Panc1 (cell line): Measurements from ENCODE around the gene GABRG3. TPM values are rescaled to one million over a fixed set of nuclear protein-coding genes. Genes with fewer than 3 reads are reported as not detected.

Experiments used
- ATAC-seq: fragments of 200-7000 bp; cut with Tn5 transposase; 2 replicates; pipeline ENCODE4 v1.9.1; 2020; ENCODE audit warnings: mild to moderate bottlenecking, moderate library complexity
- BruUV-seq: library from RNA; stranded (reverse); fragments of 400-500 nt; replicated peaks from 2 replicates; lab custom pipeline; 2021; lab: Mats Ljungman, UMichigan
- CTCF ChIA-PET: fragments of 300-600 bp; sonication (Branson Sonifier 250); formaldehyde crosslinking; loops from one replicate; lab custom pipeline; 2022; ENCODE audit warnings: antibody characterized with exemption; lab: Charles Lee
- POLR2A ChIA-PET: fragments of 300-600 bp; sonication (Branson Sonifier 250); formaldehyde crosslinking; loops from one replicate; lab custom pipeline; 2022; ENCODE audit warnings: antibody characterized with exemption; lab: Charles Lee
- DNase-seq: peaks from one replicate; pipeline ENCODE4 v3.0.0-alpha.2; 2010; ENCODE audit warnings: low read depth, low spot score
- H3K27ac ChIP-seq: 2 replicates; pipeline ENCODE4 v1.5.1; 2011; ENCODE audit warnings: mild to moderate bottlenecking, low read length, inconsistent platforms
- H3K27me3 ChIP-seq: fragments of 200-500 bp; sonication (Bioruptor generic); 2 replicates; pipeline ENCODE4 v1.6.0; 2014; ENCODE audit warnings: low read length, inconsistent platforms; ENCODE audit not compliant: control insufficient read depth, insufficient read depth
- H3K36me3 ChIP-seq: fragments of 200-500 bp; sonication (Bioruptor generic); 2 replicates; pipeline ENCODE4 v1.5.1; 2014; ENCODE audit warnings: inconsistent platforms, mild to moderate bottlenecking, low read length, moderate library complexity; ENCODE audit not compliant: control insufficient read depth, insufficient read depth
- H3K4me1 ChIP-seq: 2 replicates; pipeline ENCODE4 v1.5.1; 2011; ENCODE audit warnings: inconsistent platforms, mild to moderate bottlenecking, low read length, moderate library complexity; ENCODE audit not compliant: control insufficient read depth, insufficient read depth
- H3K4me3 ChIP-seq, 2 experiments: 2 replicates each; pipeline ENCODE4 v1.5.1; 2011 to 2012; ENCODE audit warnings: low read depth in 2 of 2, low read length in 2 of 2, mild to moderate bottlenecking in 2 of 2, inconsistent platforms in 1 of 2, moderate library complexity in 1 of 2
- H3K9me3 ChIP-seq: fragments of 200-500 bp; sonication (Bioruptor generic); 2 replicates; pipeline ENCODE4 v1.5.1; 2014; ENCODE audit warnings: low read depth, mild to moderate bottlenecking, inconsistent platforms, low read length, moderate library complexity; ENCODE audit not compliant: control insufficient read depth, insufficient read depth
- POLR2AphosphoS5 ChIP-seq: IDR thresholded peaks from 2 replicates; pipeline ENCODE4 v1.6.1; 2012; ENCODE audit warnings: mild to moderate bottlenecking, low read depth, low read length, moderate library complexity
- SIN3A ChIP-seq: IDR thresholded peaks from 2 replicates; pipeline ENCODE4 v1.6.1; 2012; ENCODE audit warnings: low read depth, mild to moderate bottlenecking, low read length, moderate library complexity, borderline replicate concordance; ENCODE audit not compliant: insufficient read depth
- TCF7L2 ChIP-seq: IDR thresholded peaks from 2 replicates; pipeline ENCODE4 v1.6.1; 2011; ENCODE audit warnings: mild to moderate bottlenecking, low read depth, low read length, inconsistent platforms
- in situ Hi-C: cut with HindIII; loops from 2 replicates; pipeline ENCODE4 v1.10.0; 2016; ENCODE audit warnings: low sequenced_read_pairs, low pct_unique_long_range_greater_than_20kb
- intact Hi-C: fragments of 100-400 bp; cut with micrococcal nuclease; formaldehyde crosslinking; loops from one replicate; pipeline ENCODE4 v1.10.0; 2022; ENCODE audit not compliant: unreplicated experiment
- total RNA-seq: library from RNA; stranded (reverse); gene quantifications from one replicate; pipeline ENCODE4 v1.2.1, GENCODE V29; 2021; ENCODE audit not compliant: unreplicated experiment
- TF ChIP-seq, protein P1 (sequence below), 2 experiments: IDR thresholded peaks; 2 replicates each; pipeline ENCODE4 v1.6.1; 2011 to 2012; ENCODE audit warnings: low read depth in 2 of 2, control low read depth in 1 of 2, low read length in 1 of 2, mild to moderate bottlenecking in 1 of 2, moderate library complexity in 1 of 2; ENCODE audit not compliant: insufficient read depth in 1 of 2
- TF ChIP-seq, protein P2 (sequence below): fragments of 450-650 bp; IDR thresholded peaks from 2 replicates; pipeline ENCODE4 v1.5.1; 2017; ENCODE audit warnings: mild to moderate bottlenecking

Gene GABRG3
- total RNA-seq, 1 experiment from 2014 or later: not detected

DNA sequence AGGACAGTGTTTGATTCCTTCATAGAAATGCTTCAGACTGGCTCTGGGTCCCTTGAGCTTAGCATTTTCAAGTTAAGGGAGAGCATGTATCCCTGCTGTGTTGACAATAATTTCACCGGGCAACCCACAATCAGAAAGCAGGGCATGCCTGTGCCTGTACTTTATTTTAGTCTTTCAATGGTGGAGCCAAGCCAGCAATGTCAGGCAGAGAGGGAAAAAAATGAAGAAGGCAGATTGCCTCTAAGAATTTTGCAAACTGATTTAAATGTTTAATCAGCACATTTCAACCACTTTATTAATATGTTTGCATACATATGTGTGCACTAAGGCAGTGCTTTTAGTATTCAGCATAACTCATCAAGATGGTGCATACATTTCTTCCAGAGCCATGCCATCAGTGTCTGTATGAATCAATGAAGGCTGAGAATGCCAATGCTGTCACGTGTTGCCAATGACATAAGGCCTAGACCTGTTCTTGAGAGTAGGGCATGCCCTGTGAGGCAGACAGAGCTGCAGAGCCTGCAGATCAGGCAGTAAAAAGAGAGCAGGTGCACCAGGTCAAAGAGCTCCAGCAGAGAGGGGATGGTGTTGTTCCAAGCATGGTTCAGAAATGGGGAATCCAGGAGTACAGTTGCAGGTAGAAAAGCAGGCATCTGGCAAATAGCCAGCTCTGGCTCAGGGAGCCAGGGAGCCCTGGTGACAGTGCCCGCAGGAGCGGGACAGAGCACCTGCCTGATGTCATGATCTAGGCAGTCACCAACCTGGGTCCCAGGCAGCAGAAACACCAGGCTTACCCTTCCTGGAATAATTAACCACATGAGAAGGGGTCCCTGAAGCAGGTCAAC is 508.5 kb downstream of the GABRG3 start:
- CTCF ChIA-PET: no interaction called here

DNA sequence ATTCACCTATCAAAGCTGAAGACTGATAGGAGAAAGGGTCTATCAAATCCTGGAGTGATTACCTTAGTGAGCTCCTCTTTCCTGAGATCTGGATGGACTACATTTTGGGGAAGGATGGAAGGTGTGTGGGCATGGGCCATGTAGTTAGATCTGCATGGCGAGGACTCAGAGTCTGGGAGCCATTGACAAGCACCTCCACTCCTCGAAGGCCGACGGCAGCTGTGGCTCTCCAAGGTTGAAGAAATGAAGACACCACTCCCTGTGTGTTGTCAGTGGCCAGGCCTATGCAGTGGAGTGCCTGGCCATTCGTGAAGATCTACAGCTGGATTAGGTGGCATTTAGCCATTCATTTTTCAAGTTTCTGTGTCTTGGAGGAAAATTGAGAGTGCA is 509.2 kb downstream of the GABRG3 start:
- in situ Hi-C loops: no loop called here
- ChIA-PET POLR2A (no interaction called here), CTCF (no interaction called here)
- Histone ChIP-seq H3K36me3 (no peaks in the 10 kb centered on the region), H3K4me1 (no peaks in the 10 kb centered on the region), H3K27me3 (no peaks in the 10 kb centered on the region), H3K27ac (no peak overlapping the region), H3K9me3 (no peaks in the 10 kb centered on the region), H3K4me3 (no peak overlapping the region)
- DNase-seq: no peak
- BruUV-seq: no TSS peak
- TF ChIP-seq SIN3A (no peak), TCF7L2 (no peak), POLR2AphosphoS5 (no peak)
- TF ChIP-seq, protein P1, sequence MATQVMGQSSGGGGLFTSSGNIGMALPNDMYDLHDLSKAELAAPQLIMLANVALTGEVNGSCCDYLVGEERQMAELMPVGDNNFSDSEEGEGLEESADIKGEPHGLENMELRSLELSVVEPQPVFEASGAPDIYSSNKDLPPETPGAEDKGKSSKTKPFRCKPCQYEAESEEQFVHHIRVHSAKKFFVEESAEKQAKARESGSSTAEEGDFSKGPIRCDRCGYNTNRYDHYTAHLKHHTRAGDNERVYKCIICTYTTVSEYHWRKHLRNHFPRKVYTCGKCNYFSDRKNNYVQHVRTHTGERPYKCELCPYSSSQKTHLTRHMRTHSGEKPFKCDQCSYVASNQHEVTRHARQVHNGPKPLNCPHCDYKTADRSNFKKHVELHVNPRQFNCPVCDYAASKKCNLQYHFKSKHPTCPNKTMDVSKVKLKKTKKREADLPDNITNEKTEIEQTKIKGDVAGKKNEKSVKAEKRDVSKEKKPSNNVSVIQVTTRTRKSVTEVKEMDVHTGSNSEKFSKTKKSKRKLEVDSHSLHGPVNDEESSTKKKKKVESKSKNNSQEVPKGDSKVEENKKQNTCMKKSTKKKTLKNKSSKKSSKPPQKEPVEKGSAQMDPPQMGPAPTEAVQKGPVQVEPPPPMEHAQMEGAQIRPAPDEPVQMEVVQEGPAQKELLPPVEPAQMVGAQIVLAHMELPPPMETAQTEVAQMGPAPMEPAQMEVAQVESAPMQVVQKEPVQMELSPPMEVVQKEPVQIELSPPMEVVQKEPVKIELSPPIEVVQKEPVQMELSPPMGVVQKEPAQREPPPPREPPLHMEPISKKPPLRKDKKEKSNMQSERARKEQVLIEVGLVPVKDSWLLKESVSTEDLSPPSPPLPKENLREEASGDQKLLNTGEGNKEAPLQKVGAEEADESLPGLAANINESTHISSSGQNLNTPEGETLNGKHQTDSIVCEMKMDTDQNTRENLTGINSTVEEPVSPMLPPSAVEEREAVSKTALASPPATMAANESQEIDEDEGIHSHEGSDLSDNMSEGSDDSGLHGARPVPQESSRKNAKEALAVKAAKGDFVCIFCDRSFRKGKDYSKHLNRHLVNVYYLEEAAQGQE (IDR thresholded peaks at IDR 0.05; ENCODE audit: insufficient read depth in 1 of 2, low read depth in 2 of 2, low read length in 1 of 2): no peak
- TF ChIP-seq, protein P2, sequence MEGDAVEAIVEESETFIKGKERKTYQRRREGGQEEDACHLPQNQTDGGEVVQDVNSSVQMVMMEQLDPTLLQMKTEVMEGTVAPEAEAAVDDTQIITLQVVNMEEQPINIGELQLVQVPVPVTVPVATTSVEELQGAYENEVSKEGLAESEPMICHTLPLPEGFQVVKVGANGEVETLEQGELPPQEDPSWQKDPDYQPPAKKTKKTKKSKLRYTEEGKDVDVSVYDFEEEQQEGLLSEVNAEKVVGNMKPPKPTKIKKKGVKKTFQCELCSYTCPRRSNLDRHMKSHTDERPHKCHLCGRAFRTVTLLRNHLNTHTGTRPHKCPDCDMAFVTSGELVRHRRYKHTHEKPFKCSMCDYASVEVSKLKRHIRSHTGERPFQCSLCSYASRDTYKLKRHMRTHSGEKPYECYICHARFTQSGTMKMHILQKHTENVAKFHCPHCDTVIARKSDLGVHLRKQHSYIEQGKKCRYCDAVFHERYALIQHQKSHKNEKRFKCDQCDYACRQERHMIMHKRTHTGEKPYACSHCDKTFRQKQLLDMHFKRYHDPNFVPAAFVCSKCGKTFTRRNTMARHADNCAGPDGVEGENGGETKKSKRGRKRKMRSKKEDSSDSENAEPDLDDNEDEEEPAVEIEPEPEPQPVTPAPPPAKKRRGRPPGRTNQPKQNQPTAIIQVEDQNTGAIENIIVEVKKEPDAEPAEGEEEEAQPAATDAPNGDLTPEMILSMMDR: no peak
- no peak for ATAC-seq
- intact Hi-C loops: no loop called here

More for the DNA sequence above, 508.5 kb downstream of the GABRG3 start:
- Histone ChIP-seq H3K36me3 (no peaks in the 10 kb centered on the region), H3K4me1 (no peaks in the 10 kb centered on the region), H3K27me3 (no peaks in the 10 kb centered on the region), H3K27ac (no peak overlapping the region), H3K4me3 (no peak overlapping the region), H3K9me3 (no peaks in the 10 kb centered on the region)
- POLR2A ChIA-PET: no interaction called here
- in situ Hi-C loops (no loop called here), intact Hi-C loops (no loop called here)
- DNase-seq (no peak), ATAC-seq (no peak)
- no peak for TF ChIP-seq SIN3A
- TF ChIP-seq, protein P2: no peak
- TF ChIP-seq, protein P1 (IDR thresholded peaks at IDR 0.05; ENCODE audit: insufficient read depth in 1 of 2, low read depth in 2 of 2, low read length in 1 of 2): no peak
- TF ChIP-seq POLR2AphosphoS5: no peak
- no peak for TF ChIP-seq TCF7L2
- BruUV-seq: no TSS peak
